ENCODE results near the gene EFNB2.

Gene EFNB2

DNA sequence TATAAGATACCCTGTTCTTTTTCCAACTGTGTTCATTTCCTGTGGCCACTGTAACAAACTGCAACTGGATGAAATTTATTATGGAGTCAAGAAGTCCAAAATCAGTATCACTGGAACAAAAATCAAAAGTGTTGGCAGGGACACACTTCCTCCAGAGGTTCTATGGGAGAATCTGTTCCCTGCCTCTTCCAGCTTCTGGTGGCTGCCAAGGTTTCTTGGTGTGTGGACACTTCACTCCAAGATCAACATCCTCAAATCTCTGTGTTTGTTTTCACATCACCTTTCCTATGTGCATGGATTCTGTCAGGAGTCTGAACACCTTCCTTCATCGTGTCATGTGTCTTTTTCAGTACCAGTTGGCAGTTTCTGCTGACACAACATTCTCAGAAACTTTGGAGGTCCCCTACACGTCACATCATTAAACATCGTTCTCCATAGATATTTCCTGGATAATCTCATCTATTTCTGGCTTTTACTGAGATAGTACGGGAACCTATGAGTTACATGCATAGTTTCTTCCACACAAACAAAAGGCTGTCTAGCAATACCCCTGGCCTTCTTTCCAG lies 15.2 kb upstream of the EFNB2 start:
- no peak for DNase-seq

DNA sequence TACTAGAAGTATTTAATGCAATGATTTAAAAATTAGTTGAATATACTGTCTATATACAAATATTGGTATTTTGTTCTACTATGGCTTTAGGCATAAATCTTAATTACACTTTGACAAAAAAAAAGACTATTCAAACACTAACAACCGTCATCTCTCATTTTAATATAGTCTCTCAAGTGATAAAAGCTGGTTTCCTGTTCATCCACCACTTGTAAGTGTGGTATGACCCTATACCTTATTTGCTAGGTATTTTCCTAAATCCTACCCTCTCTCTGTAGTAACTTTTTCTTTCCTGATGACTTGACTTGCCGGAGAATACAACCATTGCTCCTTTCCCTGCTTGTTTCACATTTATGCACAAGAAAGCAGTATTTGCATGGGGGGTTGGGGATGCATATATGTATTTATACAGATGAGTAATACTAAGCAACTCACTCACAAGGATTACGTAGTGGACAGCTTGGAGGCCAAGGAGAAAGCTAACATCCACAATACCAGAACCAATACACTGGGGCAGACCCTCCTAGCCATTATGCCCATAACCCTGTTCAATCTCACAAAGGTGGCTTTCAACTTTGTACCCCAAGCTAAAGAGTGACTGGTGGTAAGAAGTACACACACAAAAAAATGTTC lies 12.7 kb upstream of the EFNB2 start:
- no peak for DNase-seq

GRCh38 chr13:106541826-106542225 lies 6.4 kb upstream of the EFNB2 start:
- DNase-seq: no peak

- no peak for DNase-seq
Observed at GRCh38 chr13:106540613-106541012, 5.2 kb upstream of the EFNB2 start.

GRCh38 chr13:106537521-106537920 lies 2.1 kb upstream of the EFNB2 start:
- no peak for DNase-seq

- peak; percentile 95 for DNase-seq
Observed at GRCh38 chr13:106536244-106537034, 977 bp upstream of the EFNB2 start.

DNA sequence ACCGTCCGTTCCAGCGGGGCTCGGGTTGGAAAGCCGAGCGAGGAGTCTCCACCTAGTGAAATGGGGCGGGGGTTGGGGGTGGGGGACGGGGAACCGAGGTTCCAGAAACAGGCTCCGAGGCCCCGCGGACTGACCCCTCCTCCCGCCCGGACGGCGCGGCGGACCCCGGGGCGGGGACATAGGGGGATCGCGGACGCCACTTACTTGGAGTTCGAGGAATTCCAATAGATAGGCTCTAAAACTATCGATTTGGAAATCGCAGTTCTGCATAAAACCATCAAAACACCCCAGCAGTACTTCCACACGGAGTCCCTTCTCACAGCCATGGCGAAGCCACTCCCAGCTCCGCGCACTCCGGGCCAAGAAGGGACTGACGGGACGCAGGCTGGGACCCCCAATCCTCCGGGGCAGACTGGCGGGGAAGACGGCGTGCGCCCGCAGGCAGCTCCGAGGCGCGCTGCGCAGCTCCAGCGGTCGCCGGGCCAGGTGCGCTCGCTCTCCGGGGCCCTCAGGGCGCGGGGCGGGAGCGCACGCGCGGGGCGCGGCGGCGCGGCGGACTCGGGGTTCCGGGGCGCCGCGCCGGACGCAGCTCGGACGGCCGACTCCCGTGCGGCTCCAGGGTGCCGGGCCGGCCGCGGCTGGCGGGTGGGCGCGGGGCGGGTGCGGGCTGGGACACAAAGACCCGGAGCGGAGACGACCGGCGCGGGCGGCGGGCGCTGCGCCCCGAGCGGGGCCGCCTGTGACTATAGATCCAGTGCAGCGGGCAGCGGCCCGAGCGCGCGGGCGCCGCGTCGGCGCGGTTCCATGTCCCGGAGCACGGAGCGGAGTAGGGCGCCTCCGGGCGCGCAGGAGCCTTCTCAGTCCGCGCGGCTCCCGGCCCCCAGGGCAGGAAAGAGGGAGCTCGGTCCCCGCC lies 567 bp downstream of the EFNB2 start:
- DNase-seq: peak; percentile 16

- DNase-seq: peak; percentile 41
Observed at GRCh38 chr13:106533943-106534638, 1.4 kb downstream of the EFNB2 start.

DNA sequence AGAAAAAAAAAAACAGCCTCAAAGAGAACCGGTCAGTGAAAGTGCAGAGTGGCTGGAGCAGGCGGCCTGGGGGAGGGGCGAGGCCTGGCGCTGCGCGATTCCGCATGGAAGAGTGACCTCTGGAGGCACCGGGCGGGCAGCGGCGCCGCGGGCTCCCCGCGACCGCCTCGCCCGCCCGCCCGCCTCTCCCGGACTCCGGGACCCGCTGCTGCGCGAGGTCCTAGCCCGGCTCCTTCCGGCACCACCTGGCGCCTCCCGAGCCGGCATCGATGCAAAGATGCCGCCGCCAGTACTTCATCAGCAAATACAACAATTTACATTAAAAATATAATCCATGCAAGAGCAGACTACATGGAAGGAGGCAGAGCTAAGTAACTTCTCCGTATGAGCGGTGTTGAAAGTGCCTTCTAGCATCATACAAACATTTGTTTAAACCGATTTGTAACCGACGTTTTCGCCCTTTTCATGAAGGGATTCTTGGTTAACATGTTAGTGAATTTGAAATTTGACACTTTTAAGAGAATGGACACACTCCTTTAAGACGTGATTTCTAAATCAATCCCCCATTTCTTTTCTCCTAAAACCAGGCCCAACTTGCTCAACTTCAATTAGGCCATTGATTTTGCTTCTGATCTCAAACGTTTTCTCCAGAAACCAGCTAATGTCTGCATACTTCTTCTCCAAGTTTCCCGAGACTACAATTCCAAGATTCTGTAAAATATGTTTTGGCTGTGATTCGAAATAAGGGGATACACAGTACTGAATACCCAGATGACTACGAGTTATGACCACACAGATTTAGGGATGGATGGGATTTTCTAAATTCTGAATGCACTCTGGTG lies 2.1 kb downstream of the EFNB2 start:
- DNase-seq: peak; percentile 36

GRCh38 chr13:106532111-106532929 lies 3.1 kb downstream of the EFNB2 start:
- DNase-seq: no peak

GRCh38 chr13:106530980-106531481 lies 4.4 kb downstream of the EFNB2 start:
- DNase-seq: no peak

- no peak for DNase-seq
Observed at GRCh38 chr13:106530171-106530851, 5.2 kb downstream of the EFNB2 start.

DNA sequence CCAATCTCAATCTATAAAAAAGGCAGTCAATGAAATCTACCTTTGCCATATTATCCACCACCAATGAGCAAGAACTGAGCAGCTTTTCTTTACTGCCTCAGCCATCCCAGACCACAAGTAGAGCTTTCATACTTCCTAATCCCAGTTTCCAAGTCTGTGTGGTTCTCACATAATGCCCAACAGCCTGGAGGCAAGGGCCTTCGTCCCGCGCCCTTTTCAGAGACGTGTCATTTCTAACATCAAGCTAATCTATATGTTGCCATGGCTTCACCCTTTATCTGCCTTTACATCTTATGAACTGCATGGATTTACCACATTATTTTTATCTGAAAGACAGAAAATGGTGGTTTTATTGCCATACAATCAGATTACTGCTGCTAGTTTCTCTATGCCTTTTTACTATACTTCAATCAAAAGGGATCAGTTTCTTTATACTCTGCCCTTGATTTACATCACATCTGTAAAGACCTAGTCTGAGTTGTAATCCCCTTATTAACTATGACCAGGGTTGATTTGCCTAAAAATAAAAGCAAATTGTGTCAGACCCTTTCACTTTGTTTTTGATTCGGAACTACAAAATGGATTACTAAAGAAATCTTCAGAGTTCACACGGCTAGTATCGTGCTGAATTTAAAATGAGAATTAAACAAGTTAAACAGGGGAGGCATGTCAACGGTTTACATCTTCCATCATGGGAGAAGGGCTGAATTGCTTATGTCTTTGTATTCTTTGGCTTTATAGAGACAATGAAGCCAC lies 5.9 kb downstream of the EFNB2 start:
- no peak for DNase-seq

DNA sequence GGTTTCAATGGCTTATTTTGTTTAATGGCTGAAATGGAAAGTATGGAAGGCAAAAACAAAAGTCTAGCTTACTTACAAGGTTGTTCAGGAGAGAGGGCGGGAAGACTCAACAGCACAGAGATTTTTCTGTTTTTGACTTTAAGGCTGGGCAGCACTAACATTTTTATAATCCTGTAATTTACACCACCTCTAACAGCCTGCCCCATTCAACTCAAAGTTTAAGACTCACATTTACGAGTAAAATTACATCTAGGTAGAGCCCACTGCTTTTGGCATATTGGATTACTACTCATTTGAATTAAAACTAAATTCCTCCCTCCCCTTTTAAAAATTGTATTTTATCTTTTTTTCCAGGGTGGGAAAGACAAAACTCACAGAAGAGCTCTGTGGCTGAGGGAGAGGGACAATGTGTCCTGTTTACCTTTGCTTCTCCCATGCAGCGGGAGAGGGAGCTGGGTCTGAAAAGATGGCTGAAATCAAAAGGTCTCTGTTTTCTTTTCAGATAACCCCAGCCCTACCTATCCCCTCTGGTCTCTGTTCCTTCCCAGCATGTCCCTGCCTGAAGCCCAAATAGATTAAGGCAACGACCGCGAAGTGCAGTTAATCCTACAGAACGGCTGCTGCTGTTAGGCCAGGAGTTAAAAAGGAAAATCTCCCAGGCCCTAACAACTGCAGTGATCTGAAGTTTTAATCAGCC lies 6.6 kb downstream of the EFNB2 start:
- no peak for DNase-seq

DNA sequence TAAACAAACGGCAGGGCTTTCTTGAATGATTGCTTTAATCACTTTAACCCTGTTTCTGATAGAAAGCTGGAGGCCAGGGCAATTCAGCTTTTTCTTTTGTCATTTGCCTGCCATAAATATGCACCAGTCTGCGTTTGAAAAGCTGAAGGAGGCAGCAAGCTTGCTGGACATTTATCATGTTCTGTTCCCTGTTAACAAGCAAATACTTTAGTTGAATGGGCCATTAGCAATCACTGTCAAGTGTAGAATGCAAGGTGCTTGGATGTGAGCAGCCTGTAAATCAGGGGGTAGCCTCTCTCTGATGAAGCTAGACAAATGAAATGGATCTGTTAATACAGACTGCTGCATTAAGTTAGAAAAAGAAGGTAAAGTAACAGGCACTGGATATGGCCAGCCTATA lies 7.6 kb downstream of the EFNB2 start:
- DNase-seq: no peak

DNA sequence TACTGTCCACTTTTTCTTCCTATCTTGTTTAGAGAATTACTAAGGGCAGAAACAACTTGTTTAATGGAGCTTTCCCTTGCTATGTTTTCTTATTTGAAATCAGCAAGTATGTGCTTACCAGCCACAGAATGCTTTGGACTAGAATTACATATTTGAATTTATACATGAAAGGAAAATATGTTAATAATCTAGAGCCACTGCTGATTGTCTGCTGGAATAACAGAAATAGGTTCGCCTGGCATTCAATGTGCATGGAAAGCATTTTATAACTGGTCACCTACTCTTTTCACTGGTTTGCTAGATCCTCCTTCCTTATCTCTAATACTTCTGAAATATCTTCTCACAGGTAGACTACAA lies 8.0 kb downstream of the EFNB2 start:
- no peak for DNase-seq

DNA sequence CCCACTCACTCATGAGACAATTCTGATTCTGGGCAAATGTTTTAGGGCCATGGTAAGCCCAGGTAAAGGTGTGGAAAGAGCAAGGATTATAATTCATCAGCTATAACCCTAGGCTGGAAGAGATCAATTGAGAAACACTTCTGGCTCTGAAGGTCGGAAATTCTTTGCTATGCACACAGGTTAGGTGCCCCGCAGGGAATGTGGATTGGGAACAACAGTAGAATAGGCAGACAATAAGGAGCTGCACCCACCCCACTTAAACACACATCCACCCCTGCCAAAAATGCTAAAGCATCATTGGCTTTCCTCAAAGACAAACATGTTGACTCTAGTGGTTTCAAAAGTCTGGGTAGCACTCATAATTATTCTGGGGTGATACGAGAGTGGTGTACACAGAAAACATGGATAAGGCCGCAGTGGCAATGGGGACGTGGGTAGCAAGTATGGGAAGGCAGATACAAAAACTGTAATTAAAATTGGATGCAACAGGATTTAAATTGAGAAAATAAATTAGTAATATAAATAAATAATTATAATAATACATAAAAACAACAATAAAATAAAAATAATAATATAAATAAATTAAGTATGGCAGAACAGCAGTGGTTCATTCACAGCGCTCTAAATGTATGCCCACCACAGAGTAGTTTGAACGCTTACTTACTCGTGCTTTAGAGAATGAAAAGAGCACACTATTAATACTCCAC lies 8.6 kb downstream of the EFNB2 start:
- DNase-seq: no peak

DNA sequence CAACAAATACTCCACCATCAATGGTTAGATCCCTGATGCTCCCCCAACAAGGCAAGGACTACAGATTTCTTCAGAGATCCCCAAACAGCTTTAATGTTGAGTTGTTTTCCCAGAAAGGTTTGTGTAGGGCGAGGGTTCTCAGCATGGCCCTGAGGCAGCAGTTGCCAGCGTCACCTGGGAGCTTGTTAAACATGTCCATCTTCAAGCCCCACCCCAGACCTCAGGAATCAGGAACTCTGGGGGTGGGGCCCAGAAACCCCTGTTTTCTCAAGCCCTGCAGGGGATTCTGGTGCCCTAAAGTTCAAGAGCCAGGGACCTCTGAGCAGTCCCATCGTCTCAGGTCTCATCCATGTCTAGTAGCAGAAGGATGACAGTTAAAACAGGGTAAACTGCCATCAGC lies 9.6 kb downstream of the EFNB2 start:
- DNase-seq: no peak
